Activated CD4-positive, CD25-positive, alpha-beta regulatory T cell treated with anti-CD3 and anti-CD28 coated beads, Interleukin-2, amount 50 U/mL, for 24 hours (primary cell): ENCODE results near the gene SDK2.
"Not testable (repeated sequence)": the region's sequence is repeated elsewhere in the genome, so short reads cannot be mapped to it uniquely, and the experiment has no call there.

ENCODE experiments used
- ATAC-seq, 2 donors: fragments of 150-1000 bp; cut with Tn5 transposase; one replicate each; pipeline ENCODE4 v1.10.0; 2021; ENCODE audit warnings: mild to moderate bottlenecking in 1 of 2, moderate library complexity in 1 of 2

Gene SDK2

GRCh38 chr17:73336408-73337329 is 307.6 kb downstream of the SDK2 start:
- no peak for ATAC-seq

- no peak for ATAC-seq
Measured at GRCh38 chr17:73335591-73336407, 308.4 kb downstream of the SDK2 start.

GRCh38 chr17:73334771-73335513 is 309.3 kb downstream of the SDK2 start:
- ATAC-seq, result no peak

GRCh38 chr17:73333445-73333844 is 310.8 kb downstream of the SDK2 start:
- ATAC-seq, result not testable (repeated sequence)

- ATAC-seq, result no peak
Measured at GRCh38 chr17:73331060-73331459, 313.2 kb downstream of the SDK2 start.

- no peak for ATAC-seq
Measured at GRCh38 chr17:73327676-73328075, 316.6 kb downstream of the SDK2 start.

GRCh38 chr17:73325527-73325842 is 318.8 kb downstream of the SDK2 start:
- ATAC-seq, result no peak

GRCh38 chr17:73324711-73325526 is 319.3 kb downstream of the SDK2 start:
- ATAC-seq, result no peak

GRCh38 chr17:73324160-73324475 is 320.1 kb downstream of the SDK2 start:
- no peak for ATAC-seq

- no peak for ATAC-seq
Measured at GRCh38 chr17:73323409-73324159, 320.7 kb downstream of the SDK2 start.

- no peak for ATAC-seq
Measured at GRCh38 chr17:73320601-73321264, 323.5 kb downstream of the SDK2 start.

- no peak for ATAC-seq
Measured at GRCh38 chr17:73319766-73320165, 324.5 kb downstream of the SDK2 start.

GRCh38 chr17:73318836-73319235 is 325.4 kb downstream of the SDK2 start:
- no peak for ATAC-seq

- ATAC-seq, result no peak
Measured at GRCh38 chr17:73318427-73318813, 325.8 kb downstream of the SDK2 start.

GRCh38 chr17:73317513-73318426 is 326.5 kb downstream of the SDK2 start:
- ATAC-seq, result no peak

- peak in 1 of 2 donors; percentile 44 for ATAC-seq
Measured at GRCh38 chr17:73316919-73317505, 327.2 kb downstream of the SDK2 start.

GRCh38 chr17:73315471-73315870 is 328.8 kb downstream of the SDK2 start:
- no peak for ATAC-seq

GRCh38 chr17:73313526-73314127 is 330.6 kb downstream of the SDK2 start:
- ATAC-seq, result no peak

- not testable (repeated sequence) for ATAC-seq
Measured at GRCh38 chr17:73312887-73313286, 331.4 kb downstream of the SDK2 start.
